Thyroid gland (tissue), 4 donors: ENCODE results near the gene NKD1.

Source experiments
- CTCF ChIP-seq, 6 experiments: fragments of 200-600 bp in 3 of 6; fragments of 450-650 bp in 3 of 6; sonication (generic) in 3 of 6; IDR thresholded peaks; one replicate each; pipeline ENCODE4 v1.5.1; 2016 to 2019; ENCODE audit warnings: antibody characterized with exemption in 6 of 6, mild to moderate bottlenecking in 2 of 6, inconsistent platforms in 1 of 6, moderate library complexity in 1 of 6
- POLR2A ChIP-seq, 2 donors: fragments of 450-650 bp; IDR thresholded peaks; one replicate each; pipeline ENCODE4 v1.6.1; 2017; ENCODE audit warnings: antibody characterized with exemption in 2 of 2, mild to moderate bottlenecking in 2 of 2, moderate library complexity in 1 of 2

GRCh38 chr16:50638816-50639670 is 90.8 kb downstream of the NKD1 start:
- TF ChIP-seq CTCF (IDR thresholded peaks at IDR 0.05) (no peak), POLR2A (IDR thresholded peaks at IDR 0.05) (no peak)
